ENCODE measurements around the gene FOXP1.

Gene FOXP1

DNA sequence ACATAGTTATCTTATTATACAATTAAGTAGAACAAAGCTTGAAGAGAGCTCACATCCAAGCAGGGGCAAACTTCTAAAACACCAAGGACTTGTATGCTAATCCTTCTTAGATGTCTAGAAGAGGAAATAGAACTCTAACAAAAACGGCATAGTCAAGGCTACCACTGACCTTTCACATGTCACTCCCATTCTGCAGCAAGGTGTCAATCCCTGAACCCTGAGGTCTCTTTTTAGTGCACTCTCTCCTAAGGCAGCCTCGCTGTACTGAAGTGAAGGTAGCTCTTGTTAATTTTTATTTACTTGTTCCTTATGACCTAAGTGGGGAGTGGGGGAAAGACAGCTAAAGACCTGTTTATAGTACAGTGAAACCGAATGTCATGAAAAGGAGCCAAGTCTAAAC, 506.5 kb downstream of the FOXP1 start:
- no peak for DNase-seq (ENCODE audit: low read depth)

DNA sequence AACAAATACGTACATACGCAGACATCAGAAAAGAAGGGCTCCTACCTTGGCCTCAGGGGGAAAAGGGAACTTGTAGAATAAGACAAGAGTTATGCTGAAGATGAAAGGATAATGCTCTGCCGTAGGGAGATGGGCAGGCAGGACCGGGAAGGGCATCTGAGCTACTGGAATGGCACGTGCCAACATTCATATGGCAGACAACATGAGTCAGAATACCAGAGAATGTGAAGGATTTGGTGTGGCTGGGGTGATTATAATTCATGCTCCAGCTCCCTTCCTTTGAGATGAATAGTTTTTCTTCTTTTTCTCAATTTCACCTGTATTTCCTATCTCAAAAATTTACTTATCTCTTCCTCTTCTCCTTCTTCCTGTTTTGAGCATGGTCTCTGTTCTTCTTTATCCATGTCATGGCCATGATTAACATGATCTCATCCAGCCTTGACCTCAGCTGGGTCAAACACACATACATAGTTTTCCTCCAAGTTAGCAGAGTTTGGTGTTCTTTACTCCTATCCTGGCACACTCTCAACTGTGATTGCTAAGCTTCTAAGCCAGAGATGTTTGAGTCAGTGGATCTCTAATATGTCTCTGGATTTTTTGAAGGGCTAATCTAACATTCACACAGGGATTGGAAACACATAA, 507.0 kb downstream of the FOXP1 start:
- no peak for DNase-seq (ENCODE audit: low read depth)

DNA sequence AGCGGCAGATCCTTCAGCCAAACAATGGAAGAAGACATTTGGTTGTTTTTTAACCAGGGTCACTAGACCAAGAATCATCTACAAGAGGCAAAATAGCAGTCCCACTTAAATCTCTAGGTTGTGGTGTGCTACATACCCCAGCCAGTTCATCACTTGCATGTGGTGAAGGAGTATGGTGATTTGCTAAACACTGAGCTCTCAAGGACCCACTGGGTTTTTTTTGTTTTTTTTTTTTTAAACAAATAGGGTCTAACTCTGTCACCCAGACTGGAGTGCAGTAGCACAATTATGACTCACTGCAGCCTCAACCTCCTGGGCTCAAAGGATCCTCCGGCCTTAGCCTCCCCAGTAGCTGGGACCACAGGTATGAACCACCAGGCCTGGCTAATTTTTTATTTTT, 508.0 kb downstream of the FOXP1 start:
- no peak for DNase-seq (ENCODE audit: low read depth)

DNA sequence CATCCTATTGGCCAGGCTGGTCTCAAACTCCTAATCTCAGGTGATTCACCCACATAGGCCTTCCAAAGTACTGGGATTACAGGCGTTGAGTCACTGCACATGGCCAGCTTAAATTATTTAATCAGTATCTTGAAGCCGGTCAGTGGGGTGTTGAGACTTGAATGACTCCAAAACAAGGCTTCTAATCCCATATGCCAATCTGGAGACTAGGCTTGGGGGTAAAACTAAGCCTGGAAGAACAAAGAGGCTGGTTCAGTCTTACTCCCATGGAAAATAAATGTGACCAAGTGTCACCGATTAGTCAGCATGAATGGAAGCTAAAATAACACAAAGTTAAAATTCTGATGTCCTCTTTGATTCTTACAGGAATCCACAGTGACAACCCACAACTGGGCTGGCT, 509.1 kb downstream of the FOXP1 start:
- DNase-seq (ENCODE audit: low read depth), result no peak

DNA sequence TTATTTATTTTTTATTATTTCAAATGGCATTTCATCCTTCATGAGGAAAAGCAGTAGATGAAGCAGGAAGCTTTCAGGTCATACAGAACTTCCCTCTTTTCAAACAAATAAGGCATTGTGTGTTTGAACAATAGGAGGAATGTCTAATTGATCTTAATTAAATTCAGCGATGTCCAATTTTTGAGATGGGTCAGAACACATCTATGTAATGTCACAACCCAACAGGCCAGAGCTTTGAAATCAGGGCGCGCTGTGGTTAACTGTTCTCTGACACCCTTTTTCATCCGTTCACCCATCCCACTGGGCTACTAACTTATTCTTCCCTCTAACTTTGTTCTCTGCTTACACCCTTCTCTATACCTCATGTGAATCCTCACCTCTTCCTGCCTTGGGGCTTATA, 510.5 kb downstream of the FOXP1 start:
- no peak for DNase-seq (ENCODE audit: low read depth)

DNA sequence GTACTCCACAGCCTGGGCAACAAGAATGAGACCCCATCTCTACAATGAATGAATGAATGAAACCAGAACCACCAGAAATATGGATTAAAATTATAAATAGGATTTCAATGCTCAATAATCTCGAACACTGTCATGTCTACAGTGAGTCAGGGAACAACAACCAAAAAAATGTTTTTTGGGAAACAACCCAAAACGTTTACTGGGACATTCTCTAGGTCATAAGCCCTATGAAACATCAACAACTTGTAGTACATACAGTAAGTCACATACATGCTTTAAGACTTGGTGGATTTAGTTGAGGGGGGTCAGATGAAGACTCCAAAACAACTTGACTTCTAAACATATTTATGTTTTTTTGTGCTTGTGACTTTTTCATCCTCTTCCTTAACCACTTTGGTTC, 511.2 kb downstream of the FOXP1 start:
- no peak for DNase-seq (ENCODE audit: low read depth)

DNA sequence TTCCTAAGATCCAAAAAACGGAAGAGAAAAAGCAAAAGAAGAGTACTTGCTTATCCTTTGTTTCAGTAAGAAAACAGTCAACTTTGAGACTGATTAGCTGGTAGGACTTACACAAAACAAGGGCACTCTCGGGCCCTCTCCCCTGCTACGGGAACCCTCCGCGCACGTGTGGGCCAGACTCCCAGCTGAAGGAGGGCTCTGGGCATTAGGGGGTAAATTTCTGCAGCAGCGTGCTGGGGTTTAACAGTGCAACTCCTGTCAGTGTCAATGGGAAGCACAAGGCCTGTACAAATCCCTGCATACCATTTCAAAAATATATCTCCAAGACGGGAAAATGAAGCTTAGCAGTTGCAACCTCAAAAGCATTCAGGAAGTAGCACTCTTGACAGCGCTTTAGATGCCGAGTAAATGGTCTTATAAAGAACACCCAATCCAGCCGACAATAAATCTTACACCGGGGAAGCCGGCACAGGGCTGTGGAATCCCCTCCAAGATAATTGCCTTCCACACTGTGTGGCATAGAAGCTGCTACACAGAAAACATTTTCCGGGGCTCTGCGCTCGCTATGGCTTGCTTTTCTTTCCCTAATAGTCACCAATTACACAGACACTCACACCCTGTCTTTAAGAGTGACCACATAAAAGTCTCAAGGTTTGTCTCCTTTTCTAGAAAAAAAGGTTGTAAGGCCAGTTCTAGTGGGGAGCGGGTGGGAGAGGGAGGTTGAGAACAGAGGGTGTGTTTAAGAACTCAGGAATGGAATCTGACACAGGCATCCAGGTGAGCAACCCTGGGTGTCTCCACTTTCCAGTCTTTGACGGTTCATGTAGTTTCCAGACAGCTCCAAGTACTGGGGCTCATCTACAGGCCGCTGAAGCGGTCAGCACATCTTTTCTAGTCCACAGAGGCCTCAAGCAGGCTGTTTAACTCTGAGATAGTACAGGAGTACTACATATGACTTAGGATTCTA, 512.7 kb downstream of the FOXP1 start:
- DNase-seq (ENCODE audit: low read depth), result no peak

DNA sequence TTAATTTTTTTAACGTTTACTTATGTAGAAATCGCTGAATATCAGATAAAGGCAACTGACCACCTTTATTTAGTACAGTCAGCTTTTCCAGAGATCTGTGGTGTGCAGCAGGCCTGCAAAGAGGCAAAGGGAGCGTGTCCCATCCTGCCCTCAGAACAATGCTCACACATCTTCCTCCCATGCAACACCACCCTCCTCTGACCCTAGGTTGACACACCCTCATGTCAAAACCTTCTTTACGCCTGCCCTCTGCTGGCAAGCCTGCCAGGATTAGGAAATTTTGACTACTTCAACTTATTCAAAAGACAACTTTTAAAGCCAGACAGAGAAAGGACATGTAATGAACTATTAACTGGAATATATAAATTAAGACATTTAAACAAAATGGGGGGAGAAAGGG, 513.7 kb downstream of the FOXP1 start:
- DNase-seq (ENCODE audit: low read depth), result no peak

DNA sequence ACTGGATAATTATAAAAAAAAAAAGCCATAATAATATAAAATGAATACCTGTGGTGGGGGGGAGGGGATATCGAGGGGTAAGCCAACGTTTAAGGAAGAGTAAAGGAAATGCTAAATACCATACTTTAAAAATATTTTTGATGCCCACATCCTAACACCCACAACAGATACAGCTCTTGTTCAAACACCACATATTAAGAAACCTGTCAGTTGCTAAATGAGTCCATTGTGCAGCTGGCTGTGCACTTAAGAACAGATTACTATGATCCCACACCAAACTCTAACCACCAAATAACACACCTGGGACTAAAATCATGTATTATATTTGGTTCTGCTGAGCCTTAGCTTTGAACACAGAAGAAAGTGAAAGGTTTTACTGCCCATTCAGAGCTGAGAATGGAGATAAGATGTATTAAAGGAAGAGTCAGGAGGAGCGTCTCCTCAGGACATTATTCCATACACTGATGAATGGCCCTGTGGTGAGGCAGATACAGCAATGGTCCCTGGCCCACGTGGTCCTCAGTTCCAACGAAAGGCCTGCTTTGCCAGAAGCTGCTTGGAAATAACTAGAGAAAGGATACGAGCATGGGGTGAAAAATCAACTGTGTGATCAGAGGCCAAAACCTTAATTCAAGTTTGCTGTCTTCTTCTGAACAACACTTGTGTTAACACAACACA, 515.4 kb downstream of the FOXP1 start:
- no peak for DNase-seq (ENCODE audit: low read depth)

DNA sequence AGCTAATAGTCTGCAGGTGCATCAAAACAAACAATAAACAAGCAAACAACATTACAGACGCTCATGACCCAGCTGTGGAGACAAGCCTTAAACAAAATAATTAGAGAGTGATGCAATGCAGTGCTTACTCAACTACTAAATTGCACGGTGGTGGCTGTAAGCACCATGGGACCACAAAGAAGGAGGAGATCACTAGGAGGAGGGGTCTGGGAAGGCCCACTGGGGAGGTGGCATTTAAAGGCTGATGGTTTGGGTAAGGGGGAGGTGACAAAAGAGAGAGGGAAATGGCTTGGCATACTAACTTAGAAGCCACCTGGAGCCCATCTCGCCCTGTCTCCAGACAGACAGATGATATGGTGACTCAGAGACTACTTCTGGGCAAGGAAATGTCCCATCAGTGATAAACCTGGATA, 516.7 kb downstream of the FOXP1 start:
- no peak for DNase-seq (ENCODE audit: low read depth)

DNA sequence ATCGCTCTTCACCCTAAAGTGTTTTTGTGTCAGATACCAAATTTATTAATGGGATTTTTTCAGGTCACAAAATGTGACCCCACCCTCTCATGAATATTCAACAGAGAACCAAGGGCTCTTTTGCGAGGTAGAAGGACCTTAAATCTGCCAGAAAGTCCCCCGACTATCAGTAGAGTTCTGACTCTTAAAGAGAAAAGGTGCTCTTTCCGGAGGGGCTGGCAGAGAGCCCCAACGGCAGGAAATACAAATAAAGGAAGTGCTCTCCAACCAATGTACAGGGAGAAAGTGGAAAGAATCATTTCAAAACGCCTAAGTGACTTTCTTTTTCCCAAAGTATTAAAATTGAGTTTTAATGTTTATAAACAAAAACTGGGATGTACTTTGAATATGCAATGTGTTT, 517.2 kb downstream of the FOXP1 start:
- DNase-seq (ENCODE audit: low read depth), result no peak

DNA sequence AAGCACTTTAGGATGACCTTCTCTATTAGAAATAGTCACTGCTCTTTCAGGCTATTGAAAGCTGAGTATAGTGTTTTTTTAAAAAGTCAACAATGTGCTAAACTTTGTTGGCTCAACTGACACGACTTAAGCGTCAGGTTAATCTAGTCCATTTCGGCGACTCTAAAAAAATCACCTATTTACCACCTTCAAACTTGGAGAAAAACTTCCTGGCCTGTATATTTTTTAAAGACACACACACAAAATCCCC, 517.8 kb downstream of the FOXP1 start:
- no peak for DNase-seq (ENCODE audit: low read depth)

DNA sequence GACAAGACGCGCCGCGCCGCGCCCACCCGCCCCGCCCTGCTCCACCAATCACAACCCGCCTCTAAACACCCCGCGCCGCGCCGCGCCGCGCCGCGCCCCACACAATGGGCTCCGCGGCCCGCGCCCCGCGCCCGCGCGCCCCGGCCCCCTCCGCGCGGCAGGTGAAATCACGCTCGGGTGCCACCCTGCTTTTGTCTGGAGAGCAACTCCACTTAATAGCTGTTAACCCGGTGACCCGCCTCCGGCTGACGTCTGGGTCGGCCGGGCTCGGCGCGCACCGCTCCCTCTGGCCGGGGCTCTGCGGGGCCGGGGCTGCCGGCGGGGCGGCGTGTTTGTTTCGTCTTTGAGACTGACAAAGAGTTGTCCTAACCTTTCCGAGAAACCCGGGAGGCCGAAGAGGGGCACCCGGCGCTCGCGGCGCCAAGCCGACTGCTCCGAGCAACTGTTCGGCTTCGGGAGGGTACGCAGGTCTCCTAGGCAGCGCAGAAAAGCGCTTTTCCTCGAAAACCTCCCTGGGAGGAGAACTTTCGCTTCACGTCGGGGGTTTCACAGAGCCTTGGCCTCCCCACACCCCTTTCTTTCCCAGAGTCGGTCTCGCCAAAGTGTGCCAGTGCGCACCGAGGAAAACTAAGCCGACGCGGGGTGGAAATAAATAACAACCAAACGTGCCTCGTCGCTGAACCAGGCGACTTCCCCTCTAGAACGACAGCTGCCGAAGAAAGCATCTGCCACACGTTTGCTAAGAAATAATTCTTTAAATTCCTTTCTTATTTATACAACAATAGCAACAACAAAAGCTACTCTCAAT, 518.4 kb downstream of the FOXP1 start:
- DNase-seq (ENCODE audit: low read depth), result no peak

DNA sequence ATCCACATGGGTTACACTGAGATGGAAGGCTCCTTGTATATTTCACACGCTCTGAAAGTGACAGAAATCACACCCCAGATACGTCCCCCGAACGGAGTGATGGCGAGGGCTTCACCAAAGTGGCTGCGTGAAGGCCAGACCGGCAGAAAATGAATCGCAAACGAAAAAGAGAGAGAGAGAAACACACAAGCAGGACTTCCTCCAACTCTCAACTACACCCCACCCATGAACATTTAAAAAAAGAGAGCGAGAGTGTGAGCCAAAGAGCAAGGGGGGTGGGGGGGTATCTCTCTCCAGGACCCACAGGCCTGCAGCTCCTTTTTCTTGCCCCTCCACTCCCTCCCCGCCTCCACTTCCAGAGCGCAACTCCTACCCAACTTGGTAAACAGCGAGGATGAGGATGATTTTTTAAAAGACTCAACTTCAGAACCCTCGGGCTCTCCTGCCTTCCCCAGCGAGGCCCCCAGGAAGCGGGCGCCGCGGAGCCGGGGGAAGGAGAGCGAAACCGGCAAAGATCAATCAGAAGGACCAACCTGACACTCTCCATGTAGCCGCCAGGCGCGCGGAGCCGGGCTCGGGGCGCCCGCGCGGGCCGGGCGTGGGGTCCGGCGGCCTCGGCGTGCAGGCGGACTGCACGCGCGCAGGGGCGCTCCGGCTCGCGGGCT, 519.1 kb downstream of the FOXP1 start:
- no peak for DNase-seq (ENCODE audit: low read depth)

DNA sequence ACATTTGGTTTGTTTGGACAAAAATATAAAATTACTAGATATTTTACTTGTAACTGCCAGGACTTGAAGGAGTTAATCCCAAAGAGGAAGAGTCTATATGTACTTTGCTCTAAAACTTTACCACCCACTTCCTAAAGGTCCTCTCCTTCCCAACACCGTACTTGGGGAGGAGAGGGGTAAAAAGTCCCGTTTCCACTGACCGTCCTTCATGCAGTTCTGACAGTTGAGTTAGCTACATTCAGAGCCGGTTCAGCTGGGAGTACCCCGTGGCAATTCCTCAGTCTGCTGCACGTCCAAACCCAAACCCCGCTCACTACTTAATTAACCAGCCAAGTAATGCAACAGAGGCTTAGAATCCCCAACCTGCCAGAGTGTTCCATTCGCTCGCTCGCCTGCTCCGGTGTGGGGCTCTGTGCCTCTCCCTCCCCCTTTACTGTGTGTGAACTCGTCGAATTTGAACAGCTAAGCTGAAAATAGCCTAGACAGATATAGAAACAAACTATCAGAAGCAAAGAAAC, 519.7 kb downstream of the FOXP1 start:
- no peak for DNase-seq (ENCODE audit: low read depth)

DNA sequence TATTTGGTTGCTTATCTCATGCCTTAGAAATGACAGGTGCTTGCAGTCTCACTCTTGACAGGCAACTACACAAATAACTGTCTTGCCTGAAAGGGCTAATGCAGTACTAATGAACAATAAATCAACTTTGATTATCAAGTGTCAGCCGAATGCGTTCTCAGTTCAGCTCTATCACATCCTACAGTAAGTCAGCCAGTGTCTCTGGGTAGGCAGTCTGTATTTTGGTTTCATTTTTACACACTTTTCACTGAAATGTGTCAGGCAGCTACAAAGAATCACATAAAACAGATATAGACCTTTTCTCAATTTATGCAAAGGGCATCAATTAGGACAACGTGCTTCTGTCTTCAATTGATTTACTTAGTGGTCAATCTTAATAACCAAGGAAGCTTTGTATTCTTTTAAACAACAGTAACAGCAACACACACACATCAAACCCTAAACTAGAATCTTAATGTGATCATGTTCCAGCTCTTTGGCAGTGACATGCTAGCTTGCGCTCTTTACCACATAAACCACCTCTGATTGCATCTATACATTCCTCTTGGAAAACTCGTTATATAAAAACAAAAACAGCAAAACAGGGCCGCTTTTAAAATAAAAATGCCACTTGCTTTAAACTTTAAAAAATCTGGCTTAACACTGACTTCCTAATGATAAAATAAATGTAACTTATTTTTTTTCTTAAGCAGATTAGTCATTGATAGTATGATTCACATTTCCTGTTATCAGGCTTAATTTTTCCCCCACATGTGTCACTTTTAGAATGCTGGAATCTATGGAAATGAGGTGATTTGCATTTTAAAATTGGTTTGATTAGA, 520.4 kb downstream of the FOXP1 start:
- DNase-seq (ENCODE audit: low read depth), result no peak

DNA sequence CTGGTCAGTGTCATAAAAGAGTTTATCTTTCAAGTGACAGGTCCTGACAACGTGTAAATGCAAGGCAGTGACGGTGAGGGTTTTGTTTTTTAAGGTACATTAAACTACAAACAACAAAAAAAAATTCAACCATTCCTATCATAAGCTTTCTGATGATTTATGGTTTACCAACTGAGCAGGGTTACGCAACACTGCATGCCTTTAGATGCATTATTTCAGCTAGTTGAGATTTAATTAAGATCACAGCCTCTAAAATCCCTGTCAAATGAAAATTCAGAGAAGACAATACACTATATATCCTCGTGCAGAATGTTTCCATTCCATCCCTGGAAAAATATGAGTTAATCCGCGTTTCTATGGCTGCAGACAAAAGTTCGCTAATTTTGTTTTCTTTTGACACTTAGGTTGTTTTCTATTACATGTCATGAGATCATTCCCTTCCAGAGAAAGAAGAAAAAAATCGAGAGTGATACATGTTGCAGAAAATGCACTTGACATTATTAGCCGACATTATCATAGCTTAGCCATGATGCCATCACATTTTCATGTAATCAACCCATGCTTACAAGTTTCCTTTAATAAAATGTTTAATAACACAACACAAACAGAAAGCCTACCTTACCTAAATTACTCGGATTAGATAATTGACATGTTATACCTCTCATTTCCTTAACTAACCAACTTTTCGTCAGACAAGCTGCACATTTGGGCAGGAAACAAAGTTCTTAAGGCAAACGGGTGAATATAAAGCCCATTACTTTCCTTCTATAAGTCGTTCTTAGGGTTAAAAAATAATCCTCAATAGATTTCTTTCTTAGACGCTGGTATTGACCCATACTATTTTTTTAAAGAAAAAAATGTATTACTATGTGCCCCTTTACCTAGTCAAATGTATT, 521.2 kb downstream of the FOXP1 start:
- no peak for DNase-seq (ENCODE audit: low read depth)

DNA sequence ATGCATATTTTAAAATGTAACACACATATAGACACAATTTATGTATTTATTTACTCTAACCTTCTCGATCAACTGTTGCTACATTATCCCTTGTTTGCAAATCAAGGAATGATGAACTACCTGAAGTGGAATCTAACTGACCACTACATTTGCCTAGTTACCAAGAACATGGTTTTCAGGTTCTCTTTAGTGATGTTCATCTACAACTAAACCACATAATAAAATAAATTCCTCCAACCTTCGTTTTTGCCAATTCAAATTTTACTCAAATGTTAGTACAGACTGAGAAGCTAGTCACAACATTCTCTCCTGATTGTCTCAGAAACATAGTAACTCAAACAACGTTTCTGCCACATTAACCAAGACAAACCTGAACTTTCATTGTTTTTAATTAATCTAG, 521.9 kb downstream of the FOXP1 start:
- DNase-seq (ENCODE audit: low read depth), result no peak

DNA sequence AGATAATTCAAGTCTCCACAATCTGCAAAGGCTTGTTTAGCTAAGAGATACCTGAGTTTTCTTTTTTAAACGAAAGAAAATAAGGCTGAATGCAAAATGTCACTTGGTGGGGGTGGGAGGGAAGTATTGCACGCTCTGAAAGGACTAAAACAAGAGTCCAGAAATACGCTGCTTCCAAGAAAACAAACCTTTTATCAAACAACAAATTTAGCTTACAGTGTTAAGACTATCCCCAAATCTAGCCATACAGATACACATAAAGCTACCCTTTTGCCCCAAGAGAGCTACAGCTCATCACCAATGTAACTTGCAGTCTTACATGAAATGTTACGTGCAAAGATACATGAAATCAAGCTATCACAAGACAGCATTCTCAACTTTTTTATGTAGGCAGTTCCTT, 522.5 kb downstream of the FOXP1 start:
- DNase-seq (ENCODE audit: low read depth), result no peak

DNA sequence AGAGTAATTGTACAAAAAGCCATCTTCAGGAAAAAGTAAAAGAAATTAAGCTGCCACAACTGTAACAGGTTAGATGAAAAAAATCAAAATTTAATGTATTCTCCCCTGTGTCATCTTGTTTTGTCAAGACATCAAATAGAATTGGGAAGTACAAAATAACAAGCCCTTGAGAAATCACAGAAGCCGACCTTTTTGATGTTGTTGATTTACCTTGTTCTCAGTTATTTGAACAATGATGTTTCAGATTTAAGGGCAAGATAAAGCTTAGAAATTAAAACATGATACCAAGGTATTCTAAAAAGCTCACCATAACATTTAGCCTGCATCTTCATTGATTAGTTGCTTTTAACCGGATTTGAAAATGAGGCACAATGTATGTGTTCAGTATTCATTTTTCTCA, 523.0 kb downstream of the FOXP1 start:
- no peak for DNase-seq (ENCODE audit: low read depth)
